ENCODE measurements around the gene ZNF443.
A peak's percentile ranks its signal among the peaks of the same experiment; 100 is the strongest.
"Not testable (repeated sequence)": the region's sequence is repeated elsewhere in the genome, so short reads cannot be mapped to it uniquely, and the experiment has no call there.

The ZNF443 gene

GRCh38 chr19:12440541-12441316 is at the start of gene ZNF443:
Gene ZNF443 (minus strand): TSS chr19:12441021. CDS start chr19:12440914, 107 bp downstream.
- DNase-seq = peak; percentile 92

- DNase-seq = not testable (repeated sequence)
Measured at GRCh38 chr19:12486265-12486783, 45.5 kb upstream of the ZNF443 start.

GRCh38 chr19:12485571-12485970 is 44.8 kb upstream of the ZNF443 start:
- DNase-seq = no peak

- no peak for DNase-seq
Measured at GRCh38 chr19:12485052-12485416, 44.2 kb upstream of the ZNF443 start.

GRCh38 chr19:12484371-12485051 is 43.7 kb upstream of the ZNF443 start, which contains the start of gene ZNF709:
Gene ZNF709 (minus strand): TSS chr19:12484816. CDS start chr19:12484657, 159 bp downstream.
- DNase-seq = peak; percentile 65

GRCh38 chr19:12484011-12484370 is 43.2 kb upstream of the ZNF443 start:
- DNase-seq = no peak

- no peak for DNase-seq
Measured at GRCh38 chr19:12482509-12482886, 41.7 kb upstream of the ZNF443 start.

GRCh38 chr19:12481781-12482508 is 41.1 kb upstream of the ZNF443 start:
- DNase-seq = no peak

- no peak for DNase-seq
Measured at GRCh38 chr19:12478234-12478941, 37.6 kb upstream of the ZNF443 start.

- not testable (repeated sequence) for DNase-seq
Measured at GRCh38 chr19:12467651-12468050, 26.8 kb upstream of the ZNF443 start.

GRCh38 chr19:12465211-12465610 is 24.4 kb upstream of the ZNF443 start:
- no peak for DNase-seq

- DNase-seq = no peak
Measured at GRCh38 chr19:12464769-12465168, 23.9 kb upstream of the ZNF443 start.

GRCh38 chr19:12464139-12464538 is 23.3 kb upstream of the ZNF443 start:
- not testable (repeated sequence) for DNase-seq

GRCh38 chr19:12453495-12453894 is 12.7 kb upstream of the ZNF443 start:
- DNase-seq = no peak

- DNase-seq = no peak
Measured at GRCh38 chr19:12450844-12451243, 10.0 kb upstream of the ZNF443 start.

GRCh38 chr19:12448808-12449207 is 8.0 kb upstream of the ZNF443 start:
- no peak for DNase-seq

GRCh38 chr19:12439686-12440540 is 908 bp downstream of the ZNF443 start:
- DNase-seq = not testable (repeated sequence)

GRCh38 chr19:12430726-12431299 is 10.0 kb downstream of the ZNF443 start:
- not testable (repeated sequence) for DNase-seq

GRCh38 chr19:12425888-12426274 is 14.9 kb downstream of the ZNF443 start:
- DNase-seq = no peak

GRCh38 chr19:12425236-12425887 is 15.5 kb downstream of the ZNF443 start:
- DNase-seq = no peak

- DNase-seq = not testable (repeated sequence)
Measured at GRCh38 chr19:12417273-12417672, 23.5 kb downstream of the ZNF443 start.

All from NCI-H526 treated with DMSO at 0.1 percent for 48 hours (cell line).